ENCODE measurements around the gene ZNF543. TPM values are rescaled to one million over a fixed set of nuclear protein-coding genes. Genes with fewer than 3 reads are reported as not detected.

The ZNF543 gene
- total and polyA plus RNA-seq, 2 donors (not counting 1 experiment from before 2014, with no cell fraction given), result 4.6 to 16.7 TPM

- Mint-ChIP-seq H3K4me3 (no peak overlapping the region), H3K27me3 (no peaks in the 10 kb centered on the region), H3K9me3 (ENCODE audit: insufficient read depth) (peaks cover 3% of the 10 kb centered on the region), H3K4me1 (peaks cover 14% of the 10 kb centered on the region), H3K27ac (no peak overlapping the region)
- H3K27me3 ChIP-seq (replicated peaks in 1 of 4; ENCODE audit: control extremely low read depth in 1 of 4, control insufficient read depth in 3 of 4, insufficient read depth in 4 of 4, low read length in 3 of 4), result no peaks in the 10 kb centered on the region
- no peak for TF ChIP-seq EZH2 (IDR thresholded peaks at IDR 0.05; ENCODE audit: borderline replicate concordance, insufficient read depth, low read depth, low read length, poor library complexity, severe bottlenecking)
- no peak for TF ChIP-seq CTCF (IDR thresholded peaks at IDR 0.05)
- no peak overlapping the region for H3K27ac ChIP-seq (ENCODE audit: low read length in 2 of 2)
- peaks cover 2 to 5% of the 10 kb centered on the region in 2 donors for H3K4me1 ChIP-seq (ENCODE audit: control insufficient read depth in 2 of 2, insufficient read depth in 2 of 2, low read length in 2 of 2)
- no peak overlapping the region for H3K9ac ChIP-seq (ENCODE audit: low read length)
- H2AFZ ChIP-seq (ENCODE audit: insufficient read depth, low read depth, low read length, poor library complexity, severe bottlenecking), result no peak overlapping the region
- WGBS (ENCODE audit: insufficient coverage), result 100% methylated on average over 3 of the region's 5 CpGs
- DNase-seq (no peak), ATAC-seq (ENCODE audit: low read depth) (no peak)
- peaks cover 1 to 27% (median 7%) of the 10 kb centered on the region in 3 donors for H3K9me3 ChIP-seq (ENCODE audit: control extremely low read depth in 1 of 3, control insufficient read depth in 2 of 3, insufficient read depth in 1 of 3, low read length in 2 of 3)
- peaks cover 24 to 49% of the 10 kb centered on the region in 2 experiments for H3K36me3 ChIP-seq (replicated peaks in 1 of 2; ENCODE audit: control extremely low read depth in 1 of 2, control insufficient read depth in 1 of 2, extremely low read depth in 1 of 2, insufficient read depth in 2 of 2, low read length in 1 of 2)
- H3K4me3 ChIP-seq (ENCODE audit: control extremely low read depth in 1 of 5, extremely low read depth in 1 of 5, insufficient read depth in 1 of 5, low read depth in 2 of 5, low read length in 4 of 5), result no peak overlapping the region
- peaks cover 18% of the 10 kb centered on the region for H3K79me2 ChIP-seq (ENCODE audit: control insufficient read depth, insufficient read depth, low read length)
- ChIA-PET CTCF (no interaction called here), POLR2A (interaction anchor here (0.6 kb wide), 1 partner anchor 38 kb away, joined by 4 read pairs; the partner anchor contains the start of gene ZNF543)
- H4K20me1 ChIP-seq (ENCODE audit: control insufficient read depth, insufficient read depth, low read length, poor library complexity, severe bottlenecking), result no peaks in the 10 kb centered on the region
- H3K4me2 ChIP-seq (replicated peaks; ENCODE audit: low read depth, low read length, poor library complexity, severe bottlenecking), result no peak overlapping the region
- intact Hi-C loops (cut with micrococcal nuclease), result no loop called here
These were observed 37.1 kb downstream of the ZNF543 start for GRCh38 chr19:57357406-57357805.

- H4K20me1 ChIP-seq (ENCODE audit: control insufficient read depth, insufficient read depth, low read length, poor library complexity, severe bottlenecking), result no peaks in the 10 kb centered on the region
- intact Hi-C loops (cut with micrococcal nuclease), result no loop called here
- H3K4me3 ChIP-seq (ENCODE audit: control extremely low read depth in 1 of 5, extremely low read depth in 1 of 5, insufficient read depth in 1 of 5, low read depth in 2 of 5, low read length in 4 of 5), result no peak overlapping the region
- no peak for TF ChIP-seq CTCF (IDR thresholded peaks at IDR 0.05)
- no peak for TF ChIP-seq EZH2 (IDR thresholded peaks at IDR 0.05; ENCODE audit: borderline replicate concordance, insufficient read depth, low read depth, low read length, poor library complexity, severe bottlenecking)
- H3K4me3 Mint-ChIP-seq, result no peak overlapping the region
- peaks cover 17% of the 10 kb centered on the region for H3K4me1 Mint-ChIP-seq
- peaks cover 1 to 25% (median 7%) of the 10 kb centered on the region in 3 donors for H3K9me3 ChIP-seq (ENCODE audit: control extremely low read depth in 1 of 3, control insufficient read depth in 2 of 3, insufficient read depth in 1 of 3, low read length in 2 of 3)
- H3K27ac Mint-ChIP-seq, result no peak overlapping the region
- ATAC-seq (ENCODE audit: low read depth) (no peak), DNase-seq (no peak)
- H2AFZ ChIP-seq (ENCODE audit: insufficient read depth, low read depth, low read length, poor library complexity, severe bottlenecking), result no peak overlapping the region
- no peak overlapping the region for H3K27ac ChIP-seq (ENCODE audit: low read length in 2 of 2)
- no peaks in the 10 kb centered on the region for H3K9me3 Mint-ChIP-seq (ENCODE audit: insufficient read depth)
- H3K9ac ChIP-seq (ENCODE audit: low read length), result no peak overlapping the region
- H3K27me3 Mint-ChIP-seq, result no peaks in the 10 kb centered on the region
- ChIA-PET CTCF (no interaction called here), POLR2A (no interaction called here)
- no peaks in the 10 kb centered on the region for H3K27me3 ChIP-seq (replicated peaks in 1 of 4; ENCODE audit: control extremely low read depth in 1 of 4, control insufficient read depth in 3 of 4, insufficient read depth in 4 of 4, low read length in 3 of 4)
- H3K79me2 ChIP-seq (ENCODE audit: control insufficient read depth, insufficient read depth, low read length), result peaks cover 19% of the 10 kb centered on the region
- H3K4me1 ChIP-seq (ENCODE audit: control insufficient read depth in 2 of 2, insufficient read depth in 2 of 2, low read length in 2 of 2), result peaks cover 10 to 14% of the 10 kb centered on the region in 2 donors
- no peak overlapping the region for H3K4me2 ChIP-seq (replicated peaks; ENCODE audit: low read depth, low read length, poor library complexity, severe bottlenecking)
- H3K36me3 ChIP-seq (replicated peaks in 1 of 2; ENCODE audit: control extremely low read depth in 1 of 2, control insufficient read depth in 1 of 2, extremely low read depth in 1 of 2, insufficient read depth in 2 of 2, low read length in 1 of 2), result peaks cover 22 to 44% of the 10 kb centered on the region in 2 experiments
These were observed 39.0 kb downstream of the ZNF543 start for GRCh38 chr19:57359300-57359699.

Data from B cell (primary cell).